Lung (tissue), 12 donors: Measurements from ENCODE around the gene CBARP. TPM values are rescaled to one million over a fixed set of nuclear protein-coding genes. Genes with fewer than 3 reads are reported as not detected.

Source experiments
- ATAC-seq: fragments of 200-7000 bp; cut with Tn5 transposase; one replicate; pipeline ENCODE4 v1.9.1; 2020; ENCODE audit warnings: moderate number of reproducible peaks; ENCODE audit not compliant: insufficient read depth, low FRiP score
- DNase-seq, 3 donors: peaks; one replicate each; pipeline ENCODE4 v3.0.0-alpha.2; 2013 to 2017
- H3K27ac ChIP-seq, 2 donors: one replicate each; pipeline ENCODE4 v1.5.1; 2013; ENCODE audit warnings: mild to moderate bottlenecking in 2 of 2, moderate library complexity in 2 of 2, control low read depth in 1 of 2, inconsistent platforms in 1 of 2, low read depth in 1 of 2, low read length in 1 of 2
- H3K27me3 ChIP-seq, 3 donors: one replicate each; pipeline ENCODE4 v1.5.1; 2013; ENCODE audit warnings: low read length in 2 of 3; ENCODE audit not compliant: control insufficient read depth in 3 of 3, insufficient read depth in 3 of 3
- H3K36me3 ChIP-seq, 4 donors: one replicate each; pipeline ENCODE4 v1.5.1; 2013; ENCODE audit warnings: low read length in 4 of 4, mild to moderate bottlenecking in 1 of 4, moderate library complexity in 1 of 4; ENCODE audit not compliant: control insufficient read depth in 4 of 4, insufficient read depth in 4 of 4
- H3K4me1 ChIP-seq, 5 donors: one replicate each; pipeline ENCODE4 v1.5.1; 2013; ENCODE audit warnings: low read length in 5 of 5, mild to moderate bottlenecking in 2 of 5, moderate library complexity in 1 of 5; ENCODE audit not compliant: control insufficient read depth in 5 of 5, insufficient read depth in 5 of 5
- H3K4me3 ChIP-seq: one replicate; pipeline ENCODE4 v1.5.1; 2013; ENCODE audit warnings: mild to moderate bottlenecking, control low read depth, moderate library complexity
- H3K9ac ChIP-seq, 2 donors: one replicate each; pipeline ENCODE4 v1.5.1; 2013; ENCODE audit warnings: low read length in 2 of 2, control low read depth in 1 of 2; ENCODE audit not compliant: insufficient read depth in 1 of 2
- H3K9me3 ChIP-seq, 4 donors: one replicate each; pipeline ENCODE4 v1.5.1; 2013; ENCODE audit warnings: low read length in 3 of 4, mild to moderate bottlenecking in 1 of 4, moderate library complexity in 1 of 4; ENCODE audit not compliant: control insufficient read depth in 4 of 4, insufficient read depth in 3 of 4
- CTCF ChIP-seq: IDR thresholded peaks from 2 replicates; pipeline ENCODE4 v1.5.1; 2012; ENCODE audit warnings: mild to moderate bottlenecking; ENCODE audit errors: control extremely low read depth, extremely low read depth
- WGBS, 2 donors: extraction: QIAGEN DNeasy Blood & Tissue Kit; methylation state at CpG; one replicate each; pipeline ENCODE4 v1.1.7; 2013; 5-methylcytosine and 5-hydroxymethylcytosine counted together
- polyA plus RNA-seq, 2 donors: library from polyadenylated mRNA; stranded (reverse); fragments of 200-250 nt; gene quantifications; one replicate each; pipeline ENCODE4 v1.2.1, GENCODE V29; 2013
- total RNA-seq, 2 donors: library from RNA; depleted of rRNA in 1 of 2; stranded (reverse); fragments of >200 nt in 1 of 2; gene quantifications; one replicate each; pipeline ENCODE4 v1.2.1, GENCODE V29; 2014 to 2021
- donor health status: control.
- donor health status: control.
- donor health status: Bipolar disorder and iron deficiency.
- donor health status: healthy.
- donor health status: DM: yes; HTN: yes; CAD: no.

The CBARP gene
- total and polyA plus RNA-seq, 4 donors, result 0.23 to 0.83 (median 0.59) TPM

GRCh38 chr19:1229056-1229923, 8.5 kb downstream of the CBARP start:
- 95 to 98% methylated on average over 138 to 158 of the region's 158 CpGs for WGBS, 2 donors
- ATAC-seq (no peak), DNase-seq (no peak)
- Histone ChIP-seq H3K36me3 (peaks cover 0 to 39% (median 2%) of the 10 kb centered on the region in 4 donors), H3K9me3 (no peaks in the 10 kb centered on the region), H3K27me3 (no peaks in the 10 kb centered on the region), H3K4me3 (no peak overlapping the region), H3K9ac (no peak overlapping the region), H3K27ac (no peak overlapping the region), H3K4me1 (peaks cover 0 to 13% (median 6%) of the 10 kb centered on the region in 5 donors)
- TF ChIP-seq CTCF, result no peak

- peaks cover 0 to 45% (median 4%) of the 10 kb centered on the region in 4 donors for H3K36me3 ChIP-seq
Measured at GRCh38 chr19:1228161-1228957, 9.4 kb downstream of the CBARP start.

DNA sequence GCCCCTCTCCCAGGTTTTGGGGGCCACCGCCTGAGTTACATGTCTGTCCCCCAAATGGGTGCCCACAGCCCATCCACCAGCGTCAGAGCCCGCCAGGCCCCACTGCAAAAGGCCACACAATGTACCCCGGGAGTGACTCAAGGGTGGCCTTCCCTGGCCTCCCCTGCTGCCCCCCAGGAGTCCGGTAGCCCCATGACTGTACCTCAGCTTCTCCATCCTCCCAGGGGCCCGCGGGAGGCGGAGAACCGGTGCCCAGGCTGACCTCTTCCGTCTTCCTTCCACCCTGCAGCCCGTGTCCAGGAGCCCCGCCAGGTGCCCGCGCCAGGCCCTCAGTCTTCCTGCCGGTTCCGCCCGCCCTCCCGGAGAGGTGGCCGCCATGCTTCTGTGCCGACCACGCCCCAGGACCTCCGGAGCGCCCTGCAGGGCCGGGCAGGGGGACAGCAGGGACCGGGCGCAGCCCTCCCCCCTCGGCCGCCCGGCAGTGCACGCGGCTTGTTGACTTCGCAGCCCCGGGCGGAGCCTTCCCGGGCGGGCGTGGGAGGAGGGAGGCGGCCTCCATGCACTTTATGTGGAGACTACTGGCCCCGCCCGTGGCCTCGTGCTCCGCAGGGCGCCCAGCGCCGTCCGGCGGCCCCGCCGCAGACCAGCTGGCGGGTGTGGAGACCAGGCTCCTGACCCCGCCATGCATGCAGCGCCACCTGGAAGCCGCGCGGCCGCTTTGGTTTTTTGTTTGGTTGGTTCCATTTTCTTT, 10.3 kb downstream of the CBARP start:
- Histone ChIP-seq H3K9me3 (no peaks in the 10 kb centered on the region), H3K27me3 (no peaks in the 10 kb centered on the region), H3K36me3 (peaks cover 0 to 54% (median 5%) of the 10 kb centered on the region in 4 donors), H3K9ac (no peak overlapping the region), H3K27ac (no peak overlapping the region), H3K4me3 (no peak overlapping the region), H3K4me1 (peaks cover 0 to 5% (median 2%) of the 10 kb centered on the region in 5 donors)
- WGBS, 2 donors, result 95 to 96% methylated on average over 51 to 56 of the region's 56 CpGs
- DNase-seq (peak in 1 of 3 donors; percentile 7), ATAC-seq (no peak)
- TF ChIP-seq CTCF, result no peak

More at GRCh38 chr19:1228161-1228957, 9.4 kb downstream of the CBARP start:
- H3K27me3 ChIP-seq, result no peaks in the 10 kb centered on the region
- DNase-seq (no peak), ATAC-seq (no peak)
- no peak overlapping the region for H3K9ac ChIP-seq
- no peak overlapping the region for H3K27ac ChIP-seq
- H3K4me3 ChIP-seq, result no peak overlapping the region
- H3K4me1 ChIP-seq, result peaks cover 0 to 12% (median 6%) of the 10 kb centered on the region in 5 donors
- H3K9me3 ChIP-seq, result no peaks in the 10 kb centered on the region
- WGBS, 2 donors, result 97 to 98% methylated on average over 95 to 100 of the region's 100 CpGs
- TF ChIP-seq CTCF, result no peak
